NCI-H526 (cell line): ENCODE measurements around the gene SRSF4.
A peak's percentile ranks its signal among the peaks of the same experiment; 100 is the strongest.
"Not testable (repeated sequence)": the region's sequence is repeated elsewhere in the genome, so short reads cannot be mapped to it uniquely, and the experiment has no call there.

Source experiments
- DNase-seq, 2 experiments: peaks; one replicate each; lab custom pipeline; 2025; lab: John Stamatoyannopoulos, UW

Gene SRSF4

GRCh38 chr1:29181413-29182225 lies at the start of gene SRSF4:
SRSF4 (minus strand) TSS chr1:29181900; CDS start chr1:29181752, 148 bp downstream.
- peak; percentile 95 to 99 for DNase-seq

DNA sequence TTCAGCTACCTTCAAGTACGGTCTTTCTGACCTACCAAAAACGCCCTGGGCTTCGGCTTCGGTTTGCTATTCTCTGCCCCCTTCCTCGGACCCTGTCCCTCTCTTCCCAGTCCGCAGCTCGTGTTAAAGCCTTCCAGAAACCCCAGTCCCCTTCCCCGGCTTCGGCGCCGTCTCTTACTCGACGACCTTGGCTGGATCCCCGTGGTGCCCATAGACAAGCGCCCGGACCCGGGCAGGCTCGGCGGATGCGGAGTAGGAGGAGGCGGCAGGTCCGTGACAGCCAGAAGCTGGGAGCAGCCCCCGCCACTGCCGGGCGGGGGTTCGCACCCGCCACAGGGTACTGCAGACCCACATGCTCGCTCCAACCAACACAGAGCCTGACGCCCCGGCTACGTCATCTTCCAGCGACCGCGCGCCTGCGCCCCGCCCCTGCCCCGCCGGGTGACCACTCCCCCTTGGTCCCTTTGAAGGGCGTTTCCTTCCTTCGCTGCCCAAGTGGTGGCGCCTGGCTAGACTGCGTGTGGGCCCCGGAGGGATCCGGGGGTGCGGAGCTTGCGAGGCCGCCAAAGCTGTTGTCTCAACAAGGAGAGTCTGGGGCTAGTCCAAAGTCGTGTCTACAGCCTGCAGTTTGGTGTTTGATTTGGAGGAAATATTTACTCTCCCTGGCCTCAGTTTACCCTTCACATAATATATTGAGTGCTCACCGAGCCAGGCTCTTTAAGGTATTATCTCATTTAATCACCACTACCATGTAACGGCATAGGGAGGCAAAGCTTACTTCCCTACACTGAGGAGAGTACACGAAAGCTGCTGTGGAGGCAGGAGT lies 49.1 kb upstream of the SRSF4 start, which contains the start of gene MECR:
Gene MECR, minus strand, starts transcription at position 382 of the 826 bp plus-strand sequence. Its CDS starts 28 bp downstream, at position 354.
- peak; percentile 72 to 92 for DNase-seq

DNA sequence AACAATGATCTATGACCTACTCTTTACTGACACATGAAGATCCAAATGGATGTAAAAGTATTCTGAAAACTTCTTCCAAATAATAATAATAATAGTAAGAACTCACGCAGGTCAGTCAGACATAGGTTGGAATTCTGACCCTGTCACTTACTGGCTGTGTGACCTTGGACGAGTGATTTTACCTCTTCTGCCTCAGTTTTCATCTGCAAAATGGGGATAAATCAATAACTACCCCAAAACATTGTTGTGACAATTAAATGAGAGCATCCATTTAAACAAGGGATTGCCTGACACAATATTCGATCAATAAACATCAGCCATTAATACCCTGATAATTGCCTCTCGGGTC lies 48.5 kb upstream of the SRSF4 start:
- no peak for DNase-seq

DNA sequence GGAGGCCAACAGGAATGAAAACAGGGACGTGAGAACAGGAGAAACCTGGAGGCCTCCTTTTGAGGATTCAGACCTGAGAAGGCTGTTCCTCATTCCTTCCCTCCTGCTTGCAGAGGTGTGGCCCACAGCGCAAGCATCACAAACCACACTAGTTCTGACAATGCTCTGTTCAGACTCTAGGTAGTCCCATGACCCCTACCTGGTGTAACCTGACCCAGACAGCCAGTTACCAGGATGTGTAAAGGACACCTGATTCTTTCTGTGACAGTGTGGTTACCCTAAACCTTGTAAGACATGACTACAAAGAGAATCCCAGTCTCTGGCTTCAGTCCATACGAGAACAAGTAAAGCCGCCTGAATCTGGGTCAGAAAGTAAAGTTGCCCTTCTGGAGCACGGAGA lies 45.8 kb upstream of the SRSF4 start:
- DNase-seq = no peak

- no peak for DNase-seq
These were observed 43.7 kb upstream of the SRSF4 start for GRCh38 chr1:29225361-29225760.

DNA sequence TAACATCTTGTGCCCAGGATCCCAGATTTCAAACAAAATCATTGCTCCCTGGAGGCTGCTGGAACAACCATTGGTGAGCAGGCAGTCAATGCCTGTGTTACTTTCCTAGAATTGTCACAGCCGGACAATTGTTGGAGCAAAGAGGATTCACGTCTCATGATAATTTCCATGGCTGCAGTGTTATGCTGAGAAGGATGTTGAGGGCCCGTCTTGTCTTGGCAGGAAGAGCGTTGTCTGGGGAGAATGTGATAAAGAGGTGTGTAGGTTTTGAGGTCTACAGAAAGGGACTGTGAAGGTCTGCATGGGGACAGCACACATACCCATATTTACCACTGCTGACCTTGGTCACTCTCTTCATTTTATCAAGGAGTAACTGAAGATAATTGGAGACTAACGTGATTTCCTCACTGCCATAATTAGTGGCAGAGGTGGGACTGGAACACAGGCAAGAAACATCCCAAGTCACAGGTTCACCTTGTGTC lies 42.7 kb upstream of the SRSF4 start:
- no peak for DNase-seq

DNA sequence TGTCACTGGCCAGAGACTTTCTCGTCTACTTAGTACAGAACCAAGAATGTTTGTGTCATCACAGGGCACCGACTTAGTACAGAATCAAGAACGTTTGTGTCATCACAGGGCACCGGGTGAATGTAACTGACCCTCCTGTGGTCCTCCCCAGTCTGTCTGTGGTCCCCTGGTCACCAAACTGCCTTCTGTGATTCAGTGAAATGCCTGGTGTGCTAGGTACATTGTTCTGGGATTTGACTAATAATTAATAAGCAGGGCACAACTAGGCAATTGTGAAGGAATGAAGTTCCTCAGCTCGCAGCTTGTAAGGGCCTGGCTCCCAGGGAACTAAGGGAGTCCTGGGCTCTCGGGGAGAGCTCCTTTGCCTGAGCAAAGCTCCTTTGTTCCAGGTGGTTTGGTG lies 41.8 kb upstream of the SRSF4 start:
- DNase-seq = no peak

GRCh38 chr1:29222686-29223085 lies 41.0 kb upstream of the SRSF4 start:
- no peak for DNase-seq

DNA sequence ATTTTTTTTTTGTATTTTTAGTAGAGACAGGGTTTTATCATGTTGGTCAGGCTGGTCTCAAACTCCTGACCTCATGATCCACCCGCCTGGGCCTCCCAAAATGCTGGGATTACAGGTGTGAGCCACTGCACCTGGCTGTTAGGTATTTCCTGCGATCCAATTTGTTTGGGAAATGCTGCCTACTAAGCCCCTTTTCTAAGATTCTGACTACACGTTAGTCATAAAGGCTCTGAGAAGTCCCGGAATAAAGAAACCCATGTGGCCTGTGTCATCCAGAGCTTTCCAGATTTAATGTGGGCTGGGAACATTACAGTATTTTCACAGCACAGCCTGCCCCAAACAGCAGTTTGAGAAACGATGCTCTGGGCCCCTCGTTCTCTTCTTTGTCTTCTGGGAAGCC lies 40.6 kb upstream of the SRSF4 start:
- not testable (repeated sequence) for DNase-seq

DNA sequence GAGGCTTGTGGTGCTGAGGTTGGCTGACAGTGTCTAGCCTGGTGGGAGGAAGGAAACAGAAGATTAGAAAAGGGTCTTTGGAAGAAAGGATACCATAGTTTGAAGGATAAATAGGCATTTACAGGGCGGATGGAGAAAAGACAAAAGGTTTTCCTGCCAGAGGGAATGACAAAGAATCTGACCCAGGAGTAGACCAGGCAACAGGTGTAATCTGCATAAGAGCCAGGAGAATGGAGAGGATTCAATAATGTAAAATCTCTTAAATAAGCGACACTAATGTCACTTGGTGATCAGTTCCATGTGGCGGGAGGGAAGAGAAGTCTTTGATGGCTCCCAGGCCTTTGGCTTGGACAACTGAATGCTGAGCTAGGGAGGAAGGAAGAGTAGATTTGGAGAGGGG lies 39.6 kb upstream of the SRSF4 start:
- DNase-seq = no peak

DNA sequence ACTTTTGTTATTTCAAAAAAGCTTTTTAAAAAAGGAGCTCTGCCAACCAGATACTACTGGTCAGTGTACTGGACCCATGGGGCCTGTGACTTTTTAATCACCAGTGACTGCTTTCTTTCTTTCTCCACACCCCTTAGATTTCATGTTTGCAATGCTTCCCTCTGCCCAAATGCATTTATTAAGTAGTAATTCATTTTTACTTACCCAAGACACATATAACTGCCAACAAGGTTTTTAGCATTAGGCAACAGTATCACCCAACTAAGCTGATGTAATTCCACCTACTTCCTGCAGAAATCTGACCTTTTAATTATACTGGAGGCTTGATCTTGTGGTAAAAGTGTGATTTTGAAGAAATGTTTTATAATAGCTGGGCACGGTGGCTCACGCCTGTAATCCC lies 36.5 kb upstream of the SRSF4 start:
- DNase-seq = no peak

DNA sequence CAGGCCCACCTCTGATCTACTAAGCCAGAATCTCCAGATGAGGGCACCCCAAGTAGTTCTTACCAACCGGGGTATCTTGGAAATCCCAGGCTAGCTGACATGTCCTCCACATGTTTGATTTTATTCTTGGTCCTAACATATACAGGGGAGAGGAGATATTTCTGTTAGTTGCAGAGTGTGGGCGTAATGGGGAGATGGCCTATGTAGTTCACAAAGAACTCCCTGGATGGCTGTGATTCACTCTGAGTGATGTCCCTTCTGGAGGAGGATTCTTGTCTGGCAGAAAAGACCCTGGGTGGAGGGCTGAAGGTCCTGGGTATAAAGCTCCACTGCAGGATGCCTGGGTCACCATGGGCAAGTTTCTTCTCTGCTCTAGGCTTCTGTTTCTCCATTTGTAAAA lies 35.9 kb upstream of the SRSF4 start:
- no peak for DNase-seq

DNA sequence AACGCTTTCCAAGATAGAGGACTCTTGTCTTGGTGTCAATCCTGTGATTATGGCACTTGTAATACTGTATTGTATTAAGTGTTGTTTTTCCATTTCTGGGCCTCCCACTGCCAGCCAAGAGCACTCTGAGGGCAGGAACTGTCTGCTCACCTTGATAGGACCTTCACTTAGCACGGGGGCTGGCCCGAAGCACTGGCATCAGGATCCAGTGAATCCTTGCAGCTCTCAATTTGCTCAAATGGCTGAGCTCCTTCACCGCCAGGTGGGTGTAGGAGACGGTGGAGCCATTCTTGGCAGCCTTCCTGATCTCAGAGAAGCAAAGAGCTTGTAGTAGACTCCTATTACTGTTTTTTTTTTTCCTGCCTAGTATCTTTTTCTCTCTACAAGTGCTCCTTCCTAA lies 31.4 kb upstream of the SRSF4 start:
- DNase-seq = no peak

- peak; percentile 55 to 66 for DNase-seq
These were observed 29.7 kb upstream of the SRSF4 start for GRCh38 chr1:29211086-29212030.

DNA sequence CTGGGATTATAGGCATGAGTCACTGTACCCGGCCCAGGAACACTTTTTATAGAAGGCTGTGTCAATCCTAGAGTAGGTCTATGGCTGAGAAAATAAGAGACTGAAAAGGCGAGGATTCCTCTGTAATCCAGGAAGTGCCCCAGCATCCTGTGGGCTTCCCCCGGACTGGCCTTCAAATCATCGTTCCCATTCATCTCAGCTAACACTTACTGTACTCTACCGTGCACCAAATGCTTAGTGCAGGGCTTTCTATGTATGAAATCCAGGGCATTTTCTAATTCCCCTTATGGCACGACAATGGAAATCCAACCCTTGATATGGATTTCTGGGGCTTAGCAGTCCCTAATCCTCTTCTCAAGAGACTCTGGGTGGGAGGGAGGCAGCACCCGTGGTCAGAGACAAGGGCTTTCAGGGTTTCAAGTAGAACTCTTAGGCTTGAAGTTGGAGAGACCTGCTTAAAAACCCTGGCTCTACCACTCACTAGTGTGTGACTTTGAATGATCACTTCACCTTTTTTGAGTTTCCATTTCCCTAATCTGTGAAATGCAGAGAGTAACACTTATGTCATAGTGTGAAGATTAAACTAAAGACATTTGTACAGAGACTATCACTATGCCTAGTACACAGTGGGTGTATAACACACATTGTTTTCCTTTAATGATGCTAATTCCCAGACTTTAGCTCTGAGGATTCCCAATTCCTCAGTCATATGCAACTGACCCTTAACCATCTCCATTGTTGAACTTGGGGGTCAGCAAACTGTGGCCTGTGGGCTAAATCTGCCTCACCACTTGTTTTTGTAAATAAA lies 28.8 kb upstream of the SRSF4 start:
- no peak for DNase-seq

DNA sequence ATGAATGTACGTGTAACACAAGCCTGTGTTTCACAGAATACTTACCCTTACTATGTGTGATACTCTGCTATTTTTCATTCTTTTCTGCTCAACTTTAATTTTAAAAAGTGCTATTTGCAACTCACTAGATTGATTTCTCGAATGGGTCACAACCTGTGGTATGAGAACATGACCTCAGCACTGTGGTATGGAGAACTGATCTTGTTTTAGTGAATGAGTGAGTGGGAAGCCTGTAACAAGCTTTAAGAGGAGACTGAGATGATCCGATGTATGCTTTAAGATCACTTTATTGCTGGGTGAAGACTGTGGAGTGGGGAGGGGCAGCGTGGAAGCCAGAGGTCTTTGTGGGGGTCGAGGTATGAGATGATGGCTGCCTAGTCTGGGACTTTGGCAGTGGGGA lies 27.5 kb upstream of the SRSF4 start:
- no peak for DNase-seq

GRCh38 chr1:29208442-29208841 lies 26.7 kb upstream of the SRSF4 start:
- DNase-seq = no peak

GRCh38 chr1:29202584-29203340 lies 21.1 kb upstream of the SRSF4 start:
- peak; percentile 52 to 92 for DNase-seq

DNA sequence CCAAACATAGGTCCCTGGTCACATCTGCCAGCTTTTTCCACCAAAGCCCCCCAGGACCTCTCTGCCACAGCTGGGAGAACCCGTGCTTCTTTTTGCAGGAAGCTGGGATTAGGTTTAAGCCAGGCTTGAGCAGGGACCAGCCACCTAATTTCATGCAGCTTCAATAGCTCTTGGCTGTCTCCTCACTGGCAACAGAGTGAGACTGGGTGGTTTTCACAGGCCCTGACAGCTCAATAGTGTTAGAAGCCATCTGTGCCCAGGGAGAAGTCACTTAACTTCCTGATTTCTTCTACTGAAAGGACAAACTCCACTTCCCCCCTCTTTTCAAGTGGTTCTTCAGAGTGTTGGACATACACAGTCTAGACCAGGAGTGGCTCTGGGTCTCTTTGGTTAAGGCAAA lies 20.4 kb upstream of the SRSF4 start:
- DNase-seq = no peak

DNA sequence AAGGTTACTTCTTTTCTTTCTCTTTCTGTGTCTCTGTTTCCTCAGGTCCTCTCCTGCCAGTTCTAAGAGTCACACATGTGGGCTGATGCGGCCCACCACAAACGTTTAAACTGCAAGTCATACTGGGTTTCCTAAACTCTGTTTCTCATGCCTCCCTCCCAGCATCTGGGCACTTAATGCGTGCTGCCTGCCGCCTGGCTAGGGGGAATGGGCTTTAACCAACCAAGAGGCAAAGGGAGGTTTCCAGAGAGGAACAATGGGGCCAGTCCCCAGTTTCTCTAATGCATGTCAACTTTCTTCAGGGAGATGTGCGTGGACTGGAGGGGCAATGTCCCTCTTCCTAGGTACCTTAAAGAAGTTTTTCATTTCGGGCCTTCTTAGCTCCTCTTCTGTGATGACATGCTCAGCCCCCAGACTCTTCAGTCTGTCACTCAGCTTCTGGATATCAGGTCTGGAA lies 19.9 kb upstream of the SRSF4 start:
- DNase-seq = no peak
